ENCODE measurements around the gene NRTN.
"Not testable (repeated sequence)": the region's sequence is repeated elsewhere in the genome, so short reads cannot be mapped to it uniquely, and the experiment has no call there.

The NRTN gene

DNA sequence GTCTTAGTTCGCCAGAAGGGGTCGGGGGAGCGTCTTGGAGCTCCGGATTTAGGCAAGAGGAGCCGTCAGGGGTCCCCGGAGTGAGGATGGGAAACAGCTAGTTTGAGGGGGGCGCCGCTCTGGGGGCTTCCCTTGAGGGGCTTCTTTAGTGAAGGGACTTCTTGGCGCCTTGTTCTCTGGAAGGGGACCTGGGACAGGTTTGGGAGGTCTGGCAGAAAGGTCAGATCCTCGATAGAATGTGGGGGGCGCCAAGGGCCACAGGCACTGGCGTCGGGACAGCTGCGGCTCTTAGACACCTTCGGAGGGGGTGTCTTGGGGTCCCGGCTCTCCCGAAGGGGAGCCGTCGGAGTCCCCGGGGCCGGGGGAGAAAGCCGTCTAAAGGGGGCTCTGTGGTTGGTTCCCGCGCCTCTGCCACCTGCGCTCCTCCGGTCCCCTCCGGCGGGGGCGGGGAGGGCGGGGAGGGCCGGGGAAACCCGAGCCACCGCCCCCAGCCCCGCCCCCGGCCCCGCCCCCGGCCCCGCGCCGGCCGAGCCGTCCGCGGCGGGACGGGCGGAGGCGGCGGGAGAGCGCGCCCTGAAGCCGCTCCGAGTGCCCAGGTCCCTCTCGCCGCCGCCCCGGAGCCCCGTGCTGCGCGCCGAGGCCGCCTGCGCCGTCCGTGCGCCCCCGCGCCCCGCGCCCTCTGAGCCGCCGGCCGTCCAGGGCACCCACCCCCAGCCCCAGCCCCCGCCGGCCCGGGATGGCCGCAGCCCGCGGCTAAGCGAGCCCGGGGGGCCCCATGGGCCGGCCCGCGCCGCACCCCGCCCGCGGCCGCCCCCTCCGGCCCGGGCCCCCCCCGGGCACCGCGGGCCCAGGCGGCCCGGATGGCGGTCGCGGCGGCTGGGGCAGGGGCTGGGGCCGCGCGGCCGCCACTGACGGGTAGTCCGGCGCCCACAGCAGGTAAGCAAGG lies at the start of gene NRTN:
TSS of gene NRTN (plus strand) at position 552 of the 946 bp plus-strand sequence. CDS start 19,099 bp downstream, outside the sequence.
- in situ Hi-C loops (cut with HindIII; ENCODE audit: low pct_ligation_motif_present, low pct_unique_long_range_greater_than_20kb, low sequenced_read_pairs), result no loop called here
- DNase-seq, result peak; percentile 14

- DNase-seq, result no peak
- in situ Hi-C loops (cut with HindIII; ENCODE audit: low pct_ligation_motif_present, low pct_unique_long_range_greater_than_20kb, low sequenced_read_pairs), result no loop called here
These were observed 42.2 kb upstream of the NRTN start for GRCh38 chr19:5762608-5763217.

DNA sequence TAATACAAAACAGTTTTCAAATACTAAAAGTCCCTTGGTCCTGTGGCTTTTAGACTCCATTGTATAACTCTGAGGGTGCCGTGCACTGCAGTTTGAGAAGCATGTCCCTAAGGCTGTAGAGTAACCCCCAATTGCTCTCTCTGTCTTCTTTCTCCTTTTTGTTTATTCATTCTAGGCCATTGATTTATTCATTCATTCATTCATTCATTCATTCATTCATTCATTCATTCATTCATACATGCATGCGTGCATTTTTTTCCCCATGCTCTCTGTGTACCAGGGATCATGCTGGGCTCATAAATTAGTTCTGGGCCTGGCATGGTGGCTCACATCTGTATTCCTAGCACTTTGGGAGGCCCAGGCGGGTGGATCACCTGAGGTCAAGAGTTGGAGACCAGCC lies 39.6 kb upstream of the NRTN start:
- no peak for DNase-seq
- in situ Hi-C loops (cut with HindIII; ENCODE audit: low pct_ligation_motif_present, low pct_unique_long_range_greater_than_20kb, low sequenced_read_pairs), result no loop called here

- DNase-seq, result no peak
- in situ Hi-C loops (cut with HindIII; ENCODE audit: low pct_ligation_motif_present, low pct_unique_long_range_greater_than_20kb, low sequenced_read_pairs), result no loop called here
These were observed 36.9 kb upstream of the NRTN start for GRCh38 chr19:5767949-5768348.

GRCh38 chr19:5772416-5772815 lies 32.5 kb upstream of the NRTN start:
- DNase-seq, result no peak
- in situ Hi-C loops (cut with HindIII; ENCODE audit: low pct_ligation_motif_present, low pct_unique_long_range_greater_than_20kb, low sequenced_read_pairs), result no loop called here

DNA sequence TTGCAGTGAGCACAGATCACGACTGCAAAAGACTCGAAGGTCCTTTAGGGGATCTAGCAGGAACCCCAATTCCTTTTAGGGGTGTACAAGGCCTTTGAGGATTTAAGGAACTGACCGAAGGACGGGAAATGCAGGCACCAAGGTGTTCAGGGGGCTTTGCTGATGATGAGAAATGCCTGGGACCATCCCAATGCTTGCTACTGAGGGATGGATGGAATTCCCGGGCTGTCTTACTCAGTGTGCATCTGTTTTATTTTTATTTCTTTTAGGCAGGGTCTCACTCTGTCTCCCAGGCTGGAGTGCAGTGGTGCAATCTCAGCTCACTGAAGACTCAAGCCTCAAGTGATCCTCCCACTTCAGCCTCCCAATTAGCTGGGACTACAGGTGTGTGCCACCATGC lies 31.6 kb upstream of the NRTN start:
- DNase-seq, result no peak

DNA sequence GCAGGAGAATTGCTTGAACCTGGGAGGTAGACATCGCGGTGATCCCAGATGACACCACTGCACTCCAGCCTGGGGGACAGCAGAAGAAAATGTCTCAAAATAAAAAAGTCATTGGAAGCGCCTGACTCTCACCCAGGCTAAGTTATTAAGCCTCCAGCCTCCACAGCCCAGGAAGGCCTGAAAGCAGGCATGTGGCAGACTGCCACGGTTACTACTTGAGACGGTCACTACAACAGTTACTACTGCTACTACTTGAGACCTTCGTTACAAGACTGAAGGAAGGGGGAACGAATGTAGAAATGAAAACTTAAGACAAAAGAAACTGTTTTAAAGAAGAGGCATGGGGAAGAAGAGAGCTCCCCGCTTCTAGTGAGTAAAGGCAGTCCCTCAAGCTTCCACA lies 29.9 kb upstream of the NRTN start:
- DNase-seq, result no peak
- in situ Hi-C loops (cut with HindIII; ENCODE audit: low pct_ligation_motif_present, low pct_unique_long_range_greater_than_20kb, low sequenced_read_pairs), result no loop called here

More for the DNA sequence above, 31.6 kb upstream of the NRTN start:
- in situ Hi-C loops (cut with HindIII; ENCODE audit: low pct_ligation_motif_present, low pct_unique_long_range_greater_than_20kb, low sequenced_read_pairs), result no loop called here

DNA sequence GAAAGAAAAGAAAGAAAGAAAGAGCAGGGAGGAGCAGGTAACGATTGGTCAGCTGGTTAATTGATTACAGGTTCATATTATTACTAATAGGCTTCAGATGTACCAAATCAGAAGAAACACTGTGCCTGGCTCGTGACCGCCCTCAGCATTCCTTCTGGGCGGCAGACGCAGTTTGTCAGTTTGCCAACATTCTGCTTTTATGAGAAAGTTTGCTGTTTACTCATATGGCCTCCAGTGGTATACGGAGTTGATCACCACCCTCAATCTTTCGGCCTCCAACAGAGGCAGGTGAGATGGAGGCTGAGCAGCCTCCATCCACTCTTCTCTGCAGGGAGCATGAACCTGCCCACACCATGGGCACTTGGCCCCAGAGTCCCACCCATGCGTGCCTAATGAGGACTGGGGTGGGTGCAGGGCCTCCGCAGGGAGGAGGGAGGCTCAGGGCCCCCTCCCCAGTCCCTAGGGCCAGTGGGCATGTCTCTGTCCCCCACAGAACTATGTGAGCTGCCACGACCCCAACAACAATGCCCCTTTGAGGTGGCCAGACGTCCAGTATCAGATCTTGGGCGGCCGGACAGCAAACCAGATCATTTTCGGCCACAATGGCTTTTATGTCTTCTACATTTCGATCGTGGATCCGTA lies 29.1 kb upstream of the NRTN start:
- in situ Hi-C loops (cut with HindIII; ENCODE audit: low pct_ligation_motif_present, low pct_unique_long_range_greater_than_20kb, low sequenced_read_pairs), result no loop called here
- DNase-seq, result no peak

GRCh38 chr19:5778402-5778801 lies 26.5 kb upstream of the NRTN start:
- in situ Hi-C loops (cut with HindIII; ENCODE audit: low pct_ligation_motif_present, low pct_unique_long_range_greater_than_20kb, low sequenced_read_pairs), result no loop called here
- no peak for DNase-seq

GRCh38 chr19:5780916-5781315 lies 24.0 kb upstream of the NRTN start:
- DNase-seq; in situ Hi-C loops (cut with HindIII; ENCODE audit: low pct_ligation_motif_present, low pct_unique_long_range_greater_than_20kb, low sequenced_read_pairs): not testable (repeated sequence)

DNA sequence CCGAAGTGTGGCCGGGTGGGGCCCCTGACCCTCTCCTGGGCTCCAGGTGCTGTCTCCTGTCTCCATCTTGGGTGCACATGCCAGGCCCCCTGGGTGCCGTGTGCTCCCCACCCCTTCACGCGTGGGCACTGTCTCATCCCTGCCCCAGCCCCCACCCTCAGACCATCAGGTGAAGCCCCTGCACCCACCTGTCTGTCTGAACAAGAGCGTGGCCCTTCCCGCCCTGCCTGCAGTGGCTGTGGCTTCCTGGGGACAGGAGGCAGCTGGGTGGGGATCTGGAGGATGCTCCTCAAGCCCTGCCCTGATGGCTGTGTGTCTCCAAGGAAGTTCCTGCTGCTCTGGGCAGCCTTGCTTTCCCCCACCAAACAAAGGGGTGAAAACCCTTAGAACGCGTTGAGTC lies 22.5 kb upstream of the NRTN start:
- DNase-seq, result no peak
- in situ Hi-C loops (cut with HindIII; ENCODE audit: low pct_ligation_motif_present, low pct_unique_long_range_greater_than_20kb, low sequenced_read_pairs), result no loop called here

GRCh38 chr19:5782945-5783919 lies 21.6 kb upstream of the NRTN start:
- in situ Hi-C loops (cut with HindIII; ENCODE audit: low pct_ligation_motif_present, low pct_unique_long_range_greater_than_20kb, low sequenced_read_pairs), result no loop called here
- no peak for DNase-seq

DNA sequence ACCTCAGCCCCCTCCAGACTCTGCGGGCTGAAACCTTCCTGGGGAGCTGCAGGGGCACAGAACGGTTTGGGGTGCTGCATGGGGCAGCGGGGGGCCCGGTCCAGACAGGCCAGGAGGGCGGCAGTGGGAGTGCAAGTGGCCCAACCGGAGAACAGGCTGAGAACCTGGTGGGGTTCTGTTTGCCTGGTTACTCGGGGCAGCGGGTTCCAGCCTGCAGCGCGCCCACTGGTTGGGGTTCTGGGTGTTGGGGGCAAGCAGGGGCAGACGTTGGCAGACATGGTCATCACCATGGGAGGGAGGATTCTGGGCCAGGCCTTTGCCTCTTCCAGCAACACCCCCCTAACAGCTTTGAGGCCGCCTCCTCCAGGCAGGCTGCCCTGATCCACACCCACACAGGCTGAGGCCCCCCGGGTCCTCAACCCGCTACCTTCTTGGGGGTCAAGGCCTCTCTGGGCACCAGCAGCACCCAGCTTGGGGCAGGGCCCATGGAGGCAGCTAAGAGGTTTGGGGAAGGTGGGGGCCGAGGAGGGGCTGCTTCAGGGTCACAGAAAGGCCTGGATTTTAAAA lies 20.2 kb upstream of the NRTN start, which contains the start of gene PRR22:
TSS of gene PRR22 (minus strand) at position 166 of the 567 bp plus-strand sequence. CDS start at position 80, 86 bp downstream.
- DNase-seq, result no peak
- in situ Hi-C loops (cut with HindIII; ENCODE audit: low pct_ligation_motif_present, low pct_unique_long_range_greater_than_20kb, low sequenced_read_pairs), result no loop called here

GRCh38 chr19:5785423-5785822 lies 19.4 kb upstream of the NRTN start:
- DNase-seq, result no peak
- in situ Hi-C loops (cut with HindIII; ENCODE audit: low pct_ligation_motif_present, low pct_unique_long_range_greater_than_20kb, low sequenced_read_pairs), result no loop called here

- DNase-seq, result no peak
- in situ Hi-C loops (cut with HindIII; ENCODE audit: low pct_ligation_motif_present, low pct_unique_long_range_greater_than_20kb, low sequenced_read_pairs), result no loop called here
These were observed 18.1 kb upstream of the NRTN start for GRCh38 chr19:5786593-5787408.

- in situ Hi-C loops (cut with HindIII; ENCODE audit: low pct_ligation_motif_present, low pct_unique_long_range_greater_than_20kb, low sequenced_read_pairs), result no loop called here
- no peak for DNase-seq
These were observed 17.3 kb upstream of the NRTN start for GRCh38 chr19:5787409-5788182.
